Endothelial cell of umbilical vein (primary cell): ENCODE results near the gene TSPAN31. TPM values are rescaled to one million over a fixed set of nuclear protein-coding genes. Genes with fewer than 3 reads are reported as not detected.

Experiments used
- BruUV-seq: library from RNA; stranded (reverse); fragments of 400-500 nt; replicated peaks from 2 replicates; lab custom pipeline; 2021; lab: Mats Ljungman, UMichigan
- CTCF ChIA-PET: fragments of 300-600, 350-600 bp; sonication (Branson Sonifier 250); formaldehyde crosslinking; loops from one replicate; lab custom pipeline; 2021; ENCODE audit warnings: antibody characterized with exemption, inconsistent platforms; lab: Charles Lee
- POLR2A ChIA-PET: fragments of 300-600, 350-600 bp; sonication (Branson Sonifier 250); formaldehyde crosslinking; loops from one replicate; lab custom pipeline; 2021; ENCODE audit warnings: antibody characterized with exemption, inconsistent platforms; lab: Charles Lee
- DNase-seq: peaks from one replicate; pipeline ENCODE4 v3.0.0-alpha.2; 2011; ENCODE audit warnings: low read depth, low spot score
- FAIRE-seq: peaks from 2 replicates; lab custom pipeline; 2011; peaks lifted over from hg19 to GRCh38; lab: Jason Lieb, UNC
- H2AFZ ChIP-seq: 2 replicates; pipeline ENCODE4 v1.6.0; 2012; ENCODE audit warnings: low read depth, low read length, control low read depth, inconsistent platforms
- H3K27ac ChIP-seq: 2 replicates; pipeline ENCODE4 v1.5.1; 2011; ENCODE audit warnings: low read depth, mild to moderate bottlenecking, control low read depth, low read length, moderate library complexity; ENCODE audit not compliant: insufficient read depth
- H3K27me3 ChIP-seq, 2 experiments: 2 replicates each; pipeline versions ENCODE4 v1.6.0 to v1.6.1; 2011; ENCODE audit warnings: low read length in 2 of 2, mixed read lengths in 1 of 2; ENCODE audit not compliant: control insufficient read depth in 2 of 2, insufficient read depth in 2 of 2
- H3K36me3 ChIP-seq, 2 experiments: 2 replicates in 1 of 2; 3 replicates in 1 of 2; pipeline ENCODE4 v1.5.1; 2011; ENCODE audit warnings: low read length in 2 of 2, mild to moderate bottlenecking in 1 of 2, moderate library complexity in 1 of 2; ENCODE audit not compliant: control insufficient read depth in 2 of 2, insufficient read depth in 2 of 2; ENCODE audit errors: extremely low read depth in 1 of 2
- H3K4me1 ChIP-seq: 3 replicates; pipeline ENCODE4 v1.5.1; 2011; ENCODE audit warnings: mild to moderate bottlenecking, low read length; ENCODE audit not compliant: control insufficient read depth, insufficient read depth; ENCODE audit errors: extremely low read depth
- H3K4me2 ChIP-seq: 2 replicates; pipeline ENCODE4 v1.6.1; 2011; ENCODE audit warnings: low read length, control low read depth, mixed read lengths; ENCODE audit not compliant: insufficient read depth
- H3K4me3 ChIP-seq, 3 experiments: fragments of 200-600 bp in 1 of 3; sonication (generic), shearing (Covaris generic) in 1 of 3; replicated peaks in 1 of 3; 2 replicates each; pipeline ENCODE4 v1.5.1; 2011 to 2016; ENCODE audit warnings: control low read depth in 3 of 3, low read length in 3 of 3, mild to moderate bottlenecking in 2 of 3, inconsistent platforms in 1 of 3, low read depth in 1 of 3, moderate library complexity in 1 of 3; ENCODE audit not compliant: insufficient read depth in 1 of 3
- H3K79me2 ChIP-seq: 2 replicates; pipeline ENCODE4 v1.6.0; 2012; ENCODE audit warnings: low read length, inconsistent platforms; ENCODE audit not compliant: control insufficient read depth, insufficient read depth
- H3K9ac ChIP-seq: replicated peaks from 2 replicates; pipeline ENCODE3; 2011; ENCODE audit warnings: low read length, control low read depth; ENCODE audit not compliant: insufficient read depth; ENCODE audit errors: extremely low read depth
- H3K9me1 ChIP-seq: replicated peaks from 3 replicates; pipeline ENCODE4 v1.6.0; 2011; ENCODE audit warnings: mild to moderate bottlenecking, low read length; ENCODE audit not compliant: control insufficient read depth, insufficient read depth; ENCODE audit errors: extremely low read depth
- H3K9me3 ChIP-seq: replicated peaks from 2 replicates; pipeline ENCODE4 v1.5.1; 2012; ENCODE audit warnings: low read length, inconsistent platforms; ENCODE audit not compliant: control insufficient read depth, insufficient read depth
- H4K20me1 ChIP-seq: replicated peaks from 2 replicates; pipeline ENCODE3; 2011; ENCODE audit warnings: mild to moderate bottlenecking, low read length; ENCODE audit not compliant: control insufficient read depth, insufficient read depth; ENCODE audit errors: extremely low read depth
- CTCF ChIP-seq, 2 donors: IDR thresholded peaks; 1 replicate in 1 of 2; 2 replicates in 1 of 2; pipeline ENCODE4 v1.5.1; 2011; ENCODE audit warnings: low read length in 2 of 2, mild to moderate bottlenecking in 2 of 2, moderate library complexity in 2 of 2, control low read depth in 1 of 2, inconsistent platforms in 1 of 2, low read depth in 1 of 2; ENCODE audit not compliant: insufficient read depth in 1 of 2; ENCODE audit errors: extremely low read depth in 1 of 2
- EZH2 ChIP-seq: IDR thresholded peaks from 2 replicates; pipeline ENCODE4 v1.6.1; 2012; ENCODE audit warnings: borderline replicate concordance, low read depth, mild to moderate bottlenecking, moderate library complexity, low read length, inconsistent platforms; ENCODE audit not compliant: severe bottlenecking
- FOS ChIP-seq: IDR thresholded peaks from 2 replicates; pipeline ENCODE4 v1.6.1; 2011; ENCODE audit warnings: mild to moderate bottlenecking, low read length, moderate library complexity, borderline replicate concordance; ENCODE audit not compliant: insufficient read depth
- GATA2 ChIP-seq: IDR thresholded peaks from 2 replicates; pipeline ENCODE4 v1.7.0; 2011; ENCODE audit warnings: low read depth, mild to moderate bottlenecking, moderate library complexity, mixed read lengths, low read length; ENCODE audit not compliant: insufficient read length, insufficient read depth
- JUN ChIP-seq: IDR thresholded peaks from 2 replicates; pipeline ENCODE4 v1.6.1; 2011; ENCODE audit warnings: borderline replicate concordance, low read depth; ENCODE audit not compliant: insufficient read length, insufficient read depth
- MAX ChIP-seq: IDR thresholded peaks from 2 replicates; pipeline ENCODE4 v1.6.1; 2011; ENCODE audit not compliant: insufficient read depth, insufficient read length
- MYC ChIP-seq: IDR thresholded peaks from one replicate; pipeline ENCODE4 v1.6.1; 2011; ENCODE audit warnings: mild to moderate bottlenecking, low read depth, low read length
- POLR2A ChIP-seq: IDR thresholded peaks from 2 replicates; pipeline ENCODE4 v1.6.1; 2012; ENCODE audit warnings: low read depth, mild to moderate bottlenecking, control low read depth, low read length
- POLR2AphosphoS5 ChIP-seq: IDR thresholded peaks from 2 replicates; pipeline ENCODE4 v1.6.1; 2012; ENCODE audit warnings: low read depth, mild to moderate bottlenecking, control low read depth, low read length, moderate library complexity; ENCODE audit not compliant: insufficient read depth
- dilution Hi-C: fragments of 300-500 bp; cut with MboI; formaldehyde crosslinking; loops from one replicate; pipeline ENCODE4 v1.15.0; 2019; ENCODE audit warnings: low sequenced_read_pairs; ENCODE audit not compliant: extremely low pct_ligation_motif_present
- intact Hi-C: fragments of 100-400 bp; cut with micrococcal nuclease; formaldehyde crosslinking; loops from one replicate; pipeline ENCODE4 v1.10.0; 2022
- polyA plus RNA-seq, 4 experiments: library from polyadenylated mRNA; depleted of rRNA in 3 of 4; stranded (reverse) in 3 of 4; unstranded in 1 of 4; fragments of >200 nt; gene quantifications; 2 replicates each; pipeline versions ENCODE4 v1.2.1 to v1.2.3, GENCODE V29; 2011 to 2012; ENCODE audit warnings: missing spikeins in 1 of 4
- total RNA-seq: library from RNA; stranded (reverse); gene quantifications from 2 replicates; pipeline ENCODE4 v1.2.3, GENCODE V29; 2021

TSPAN31 gene
- total and polyA plus RNA-seq, 2 donors (not counting 3 experiments of a cell fraction or from before 2014, with no cell fraction given) = 15.0 to 43.9 TPM

DNA sequence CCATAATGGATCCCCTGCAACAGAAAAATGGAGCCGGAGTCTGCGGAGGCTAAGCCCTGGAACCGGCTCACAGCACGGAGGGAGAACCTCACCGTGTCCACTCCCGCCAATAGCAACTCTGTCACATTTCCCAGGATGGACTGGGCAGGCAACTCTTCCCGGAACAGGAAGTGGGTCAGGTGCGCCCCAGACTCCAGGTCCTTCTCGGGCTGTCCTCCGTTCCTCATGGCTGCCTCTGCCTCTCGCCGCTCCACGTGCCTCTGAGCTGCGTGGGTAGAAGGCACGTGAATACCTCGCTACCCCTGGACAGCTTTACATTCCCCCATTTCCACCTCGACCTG is 19.8 kb downstream of the TSPAN31 start:
- H3K4me3 ChIP-seq = no peak overlapping the region
- BruUV-seq = no TSS peak
- peaks cover 17% of the 10 kb centered on the region for H3K4me1 ChIP-seq
- TF ChIP-seq JUN = no peak
- TF ChIP-seq FOS = no peak
- no peak for TF ChIP-seq MYC
- TF ChIP-seq GATA2 = no peak
- TF ChIP-seq MAX = no peak
- TF ChIP-seq POLR2A = no peak
- TF ChIP-seq CTCF (IDR thresholded peaks at IDR 0.05; ENCODE audit: extremely low read depth in 1 of 2, insufficient read depth in 1 of 2, low read depth in 1 of 2, low read length in 2 of 2) = no peak
- no peak for TF ChIP-seq EZH2
- TF ChIP-seq POLR2AphosphoS5 = no peak
- intact Hi-C loops = no loop called here
- CTCF ChIA-PET = interaction anchor here (0.7 to 4.6 kb wide), 3 partner anchors 9 to 18 kb away, joined by 3 to 48 read pairs (median 3); partner anchors contain the start of genes CDK4, MARCHF9 and TSFM
- no peaks in the 10 kb centered on the region for H3K9me1 ChIP-seq
- H3K9ac ChIP-seq = no peak overlapping the region
- dilution Hi-C loops = no loop called here
- H3K36me3 ChIP-seq = peaks cover 0 to 2% of the 10 kb centered on the region in 2 experiments
- POLR2A ChIA-PET = no interaction called here
- FAIRE-seq (no peak), DNase-seq (no peak)
- H3K4me2 ChIP-seq = peak overlapping the region; percentile 60
- H3K9me3 ChIP-seq = no peaks in the 10 kb centered on the region
- peaks cover 35 to 38% of the 10 kb centered on the region in 2 experiments for H3K27me3 ChIP-seq
- H3K27ac ChIP-seq = no peak overlapping the region
- peak overlapping the region; percentile 30 for H2AFZ ChIP-seq
- no peaks in the 10 kb centered on the region for H3K79me2 ChIP-seq
- no peaks in the 10 kb centered on the region for H4K20me1 ChIP-seq
